GM18909 (cell line): ENCODE data around the gene HS1BP3.

Experiments
- ATAC-seq: cut with Tn5 transposase; IDR thresholded peaks from one replicate; pipeline ENCODE4 v1.9.1; 2021; ENCODE audit warnings: mild to moderate bottlenecking; ENCODE audit not compliant: unreplicated experiment, poor library complexity

Gene HS1BP3

GRCh38 chr2:20620696-20621365 lies 30.1 kb downstream of the HS1BP3 start:
- no peak for ATAC-seq

DNA sequence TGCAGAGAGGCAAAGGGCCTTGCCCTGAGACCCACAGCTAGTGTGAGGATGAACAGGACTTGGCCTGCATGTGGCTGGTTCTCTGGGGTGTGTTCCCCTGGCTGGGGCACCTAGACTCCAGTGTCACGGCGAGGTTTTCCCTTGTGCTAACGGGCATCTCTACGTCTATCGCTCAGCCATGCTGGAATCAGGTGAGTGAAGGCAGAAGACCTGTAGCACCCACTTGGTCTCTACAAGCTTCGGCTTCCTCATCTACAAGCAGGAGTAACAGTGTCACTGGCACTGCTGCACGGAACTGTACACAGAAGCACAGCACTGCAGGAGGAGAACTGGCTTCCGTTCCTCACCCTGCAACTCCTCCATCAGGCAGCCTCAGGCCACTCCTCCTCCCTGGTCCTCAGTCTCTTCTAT lies 30.6 kb downstream of the HS1BP3 start:
- ATAC-seq: no peak

DNA sequence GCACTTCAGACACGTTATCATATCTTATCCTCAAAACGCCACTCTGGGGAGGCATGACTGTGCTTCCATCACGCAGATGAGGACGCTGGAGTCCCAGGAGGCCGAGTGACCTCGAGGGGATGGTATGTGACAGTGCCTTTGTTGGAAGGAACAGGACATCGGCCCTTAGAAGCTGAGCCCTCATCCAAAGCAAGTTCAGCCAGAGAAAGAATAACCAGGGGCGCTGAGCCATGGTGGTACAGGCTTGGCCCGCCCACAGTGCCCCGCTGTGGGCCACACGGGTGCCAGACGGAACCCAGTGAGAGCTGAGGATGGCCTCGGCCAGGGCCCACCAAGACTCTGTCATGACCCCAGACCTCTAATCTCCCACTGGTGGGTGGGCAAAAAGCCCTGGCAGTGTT lies 31.3 kb downstream of the HS1BP3 start:
- no peak for ATAC-seq

- no peak for ATAC-seq
These were observed 31.9 kb downstream of the HS1BP3 start for GRCh38 chr2:20618886-20619521.

- ATAC-seq: no peak
These were observed 32.4 kb downstream of the HS1BP3 start for GRCh38 chr2:20618468-20618885.

- no peak for ATAC-seq
These were observed 32.9 kb downstream of the HS1BP3 start for GRCh38 chr2:20617892-20618467.

DNA sequence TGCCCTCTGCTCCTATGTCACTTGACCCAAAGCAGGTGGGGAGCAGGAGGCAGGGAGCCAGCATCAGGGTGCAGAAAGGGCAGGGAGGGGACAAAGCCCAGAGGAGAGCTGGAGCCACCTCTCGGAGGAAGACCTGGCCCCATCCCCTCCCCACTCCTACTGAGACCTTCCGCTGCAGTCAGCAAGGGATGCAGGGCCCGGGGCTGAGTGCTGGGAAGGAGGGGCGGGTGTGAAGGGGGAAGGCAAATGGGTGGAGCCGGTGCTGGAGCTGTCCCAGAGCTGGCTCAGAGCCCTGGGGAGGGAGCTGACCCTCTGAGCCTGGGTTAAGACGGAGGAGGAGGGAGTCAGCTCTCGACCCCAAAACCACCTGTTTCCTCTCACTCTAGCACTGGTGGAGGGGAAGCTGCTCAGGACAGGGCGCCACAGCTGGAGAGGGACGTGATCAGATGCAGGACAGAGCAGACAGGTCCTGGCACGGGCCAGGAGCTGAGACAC lies 33.8 kb downstream of the HS1BP3 start:
- ATAC-seq: no peak

GRCh38 chr2:20616341-20616871 lies 34.5 kb downstream of the HS1BP3 start:
- no peak for ATAC-seq

DNA sequence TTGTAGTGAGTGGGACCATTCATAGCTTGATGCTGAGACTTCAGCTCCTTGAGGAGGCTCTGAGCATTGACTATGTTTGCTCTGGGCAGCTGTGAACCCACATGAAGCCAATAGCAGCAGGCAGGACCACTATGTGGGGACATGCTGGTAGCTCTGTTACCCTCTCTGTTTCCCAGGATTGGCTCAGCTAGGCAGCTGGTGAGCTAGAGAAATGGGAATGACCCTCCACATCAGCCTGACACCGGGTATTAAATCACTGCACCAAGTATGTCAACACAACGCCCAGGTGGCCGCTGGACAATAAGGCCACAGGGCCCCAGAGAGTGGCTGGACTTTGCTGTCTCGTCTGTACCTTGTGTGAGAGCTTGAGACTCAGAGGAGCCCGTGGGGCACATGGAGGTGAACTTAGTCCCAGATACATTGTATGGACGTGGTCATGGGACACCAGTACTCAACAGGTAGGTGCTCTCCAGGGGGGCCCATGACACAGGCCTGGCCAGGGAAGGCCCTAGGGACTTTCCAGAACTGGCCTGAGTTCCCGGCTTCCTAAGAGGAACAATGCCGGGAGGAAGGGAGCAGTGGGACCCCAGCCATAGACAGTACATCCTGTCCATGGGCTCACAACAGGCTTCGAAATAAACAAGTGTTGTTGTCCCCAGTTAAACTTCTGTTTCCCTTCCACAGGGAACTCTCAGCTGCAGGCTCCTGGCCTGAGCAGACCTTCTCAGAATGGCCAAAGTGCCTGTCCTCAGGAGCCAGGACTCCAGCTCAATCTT lies 35.2 kb downstream of the HS1BP3 start:
- no peak for ATAC-seq

- ATAC-seq: no peak
These were observed 35.8 kb downstream of the HS1BP3 start for GRCh38 chr2:20615068-20615465.

DNA sequence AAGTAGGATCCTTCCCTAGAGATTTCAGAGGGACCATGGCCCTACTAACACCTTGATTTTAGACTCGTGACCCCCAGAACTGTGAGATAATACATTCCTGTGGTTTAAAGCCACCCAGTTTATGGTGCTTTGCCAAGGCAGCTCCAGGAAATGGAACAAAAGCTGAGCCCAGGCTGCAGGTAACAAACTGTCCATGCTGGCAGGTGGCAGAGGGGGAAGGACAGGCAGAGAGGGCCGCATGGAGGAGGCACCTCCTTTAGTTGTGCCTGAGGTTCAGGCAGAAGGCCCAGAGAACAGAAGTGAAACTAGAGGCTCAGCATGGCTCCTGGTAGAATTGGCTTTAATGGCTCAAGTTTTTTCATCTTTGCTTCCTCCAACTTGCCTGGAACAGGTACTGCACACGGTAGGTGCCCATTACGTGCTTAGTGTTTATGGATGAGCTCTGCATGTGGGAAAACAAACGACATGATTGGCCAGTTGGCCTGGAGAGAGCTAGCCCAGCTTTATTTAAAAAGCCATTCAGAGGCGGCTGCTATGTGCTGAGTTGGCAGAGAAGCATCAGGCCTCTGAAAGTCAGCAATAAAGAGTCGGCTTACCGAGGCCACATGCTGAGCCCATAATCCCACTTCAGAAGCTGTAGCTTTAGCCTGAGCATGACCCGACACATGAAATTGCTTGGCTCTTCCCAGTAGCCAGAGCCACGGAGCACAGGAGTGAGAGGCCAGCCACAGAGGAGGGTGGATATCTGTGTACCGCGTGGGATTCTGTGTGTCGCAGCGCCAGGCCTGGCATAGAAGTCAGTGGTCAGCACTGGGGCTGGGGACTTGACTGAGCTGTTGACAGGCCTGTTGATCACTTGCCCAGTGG lies 36.5 kb downstream of the HS1BP3 start:
- ATAC-seq: no peak

- ATAC-seq: no peak
These were observed 37.7 kb downstream of the HS1BP3 start for GRCh38 chr2:20612925-20613916.

- ATAC-seq: no peak
These were observed 39.0 kb downstream of the HS1BP3 start for GRCh38 chr2:20611844-20612356.

DNA sequence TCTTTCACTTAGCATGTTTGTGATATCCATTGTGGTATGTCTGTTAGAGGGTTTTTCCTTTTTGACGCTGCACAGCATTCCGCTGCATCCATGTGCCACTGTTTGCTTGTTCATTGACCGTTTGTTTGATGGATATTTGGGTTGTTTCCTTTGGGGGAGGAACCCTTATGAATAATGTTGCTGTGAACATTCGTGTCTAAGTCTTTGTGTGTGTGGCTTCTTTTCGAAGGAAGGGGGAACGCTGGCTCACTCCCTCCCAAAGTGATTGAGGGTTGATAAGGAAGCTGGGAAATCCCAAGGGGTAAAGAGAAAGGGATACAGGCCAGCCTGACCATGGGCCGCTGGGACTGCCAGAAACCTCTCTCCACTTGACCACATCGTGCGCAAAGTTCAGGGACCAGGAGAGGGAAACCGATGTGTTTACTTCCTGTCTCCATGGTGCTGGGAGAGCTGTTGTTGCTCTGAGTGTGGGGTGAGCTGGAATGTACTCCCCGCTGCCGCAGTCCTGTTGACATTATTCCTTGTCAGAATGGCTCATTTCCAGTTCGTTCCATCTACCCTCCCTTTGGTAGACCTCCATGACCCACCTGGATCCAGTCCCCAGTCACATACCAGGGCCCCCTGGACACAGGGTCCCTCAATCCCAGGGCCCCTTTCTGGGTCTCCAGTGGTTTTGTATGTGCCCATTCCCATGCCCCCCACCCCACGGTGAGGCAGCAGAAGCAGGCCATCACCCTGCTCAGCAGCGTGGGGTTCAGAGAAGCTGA lies 39.6 kb downstream of the HS1BP3 start:
- ATAC-seq: no peak

DNA sequence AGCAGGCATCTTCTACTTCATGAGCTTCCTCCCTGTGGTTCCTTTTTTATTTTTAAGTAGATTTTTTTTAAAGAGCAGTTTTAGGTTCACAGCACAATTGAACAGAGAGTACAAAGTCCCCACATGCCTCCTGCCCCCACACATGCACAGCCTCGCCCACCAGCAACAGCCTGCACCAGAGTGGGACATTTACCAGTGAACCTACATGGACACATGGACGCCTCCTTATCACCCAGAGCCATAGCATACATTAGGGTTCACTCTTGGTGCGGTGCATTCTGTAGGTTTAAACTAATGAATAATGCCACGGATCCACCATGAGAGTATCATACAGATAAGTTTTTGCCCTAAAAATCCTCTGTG lies 40.9 kb downstream of the HS1BP3 start:
- ATAC-seq: no peak

GRCh38 chr2:20609349-20609994 lies 41.4 kb downstream of the HS1BP3 start:
- no peak for ATAC-seq

DNA sequence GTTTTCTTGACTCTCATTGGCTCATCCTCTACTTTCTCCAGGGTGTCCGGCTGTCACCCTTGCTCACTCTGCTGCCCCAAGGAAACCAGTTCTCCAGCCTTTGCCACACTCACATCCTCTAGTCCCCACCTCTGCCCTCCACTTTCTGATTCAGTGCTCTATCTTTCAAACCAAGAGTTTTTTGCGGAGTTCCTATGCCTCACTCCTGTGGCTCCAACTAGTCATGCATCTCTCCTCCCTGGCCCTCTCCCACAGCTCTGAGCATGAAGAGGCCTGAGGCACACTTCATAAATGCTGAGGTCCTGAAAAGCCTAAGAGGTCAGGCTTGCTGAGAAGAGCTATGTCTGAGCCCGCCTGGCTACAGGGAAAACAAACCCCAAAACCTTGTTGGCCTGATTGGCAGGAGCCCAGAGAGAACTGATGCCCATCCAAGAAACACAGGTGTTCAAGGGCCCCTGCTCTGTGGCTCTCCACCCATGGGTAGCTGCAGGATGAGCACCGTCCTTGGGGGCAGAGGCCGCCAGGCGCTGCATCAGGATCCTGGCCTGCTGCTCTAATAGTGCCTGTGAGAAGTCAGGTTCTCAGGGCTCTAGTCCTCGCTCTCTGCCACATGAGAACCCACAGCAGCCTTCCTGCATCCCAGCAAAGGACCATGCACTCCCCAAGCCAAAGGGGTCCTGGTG lies 42.1 kb downstream of the HS1BP3 start:
- ATAC-seq: no peak
